HG02588 (cell line): ENCODE measurements around the gene HOXA5.

ENCODE experiments used
- ATAC-seq: cut with Tn5 transposase; IDR thresholded peaks from one replicate; pipeline ENCODE4 v1.9.1; 2021; ENCODE audit warnings: mild to moderate bottlenecking, moderate library complexity; ENCODE audit not compliant: unreplicated experiment

Gene HOXA5

DNA sequence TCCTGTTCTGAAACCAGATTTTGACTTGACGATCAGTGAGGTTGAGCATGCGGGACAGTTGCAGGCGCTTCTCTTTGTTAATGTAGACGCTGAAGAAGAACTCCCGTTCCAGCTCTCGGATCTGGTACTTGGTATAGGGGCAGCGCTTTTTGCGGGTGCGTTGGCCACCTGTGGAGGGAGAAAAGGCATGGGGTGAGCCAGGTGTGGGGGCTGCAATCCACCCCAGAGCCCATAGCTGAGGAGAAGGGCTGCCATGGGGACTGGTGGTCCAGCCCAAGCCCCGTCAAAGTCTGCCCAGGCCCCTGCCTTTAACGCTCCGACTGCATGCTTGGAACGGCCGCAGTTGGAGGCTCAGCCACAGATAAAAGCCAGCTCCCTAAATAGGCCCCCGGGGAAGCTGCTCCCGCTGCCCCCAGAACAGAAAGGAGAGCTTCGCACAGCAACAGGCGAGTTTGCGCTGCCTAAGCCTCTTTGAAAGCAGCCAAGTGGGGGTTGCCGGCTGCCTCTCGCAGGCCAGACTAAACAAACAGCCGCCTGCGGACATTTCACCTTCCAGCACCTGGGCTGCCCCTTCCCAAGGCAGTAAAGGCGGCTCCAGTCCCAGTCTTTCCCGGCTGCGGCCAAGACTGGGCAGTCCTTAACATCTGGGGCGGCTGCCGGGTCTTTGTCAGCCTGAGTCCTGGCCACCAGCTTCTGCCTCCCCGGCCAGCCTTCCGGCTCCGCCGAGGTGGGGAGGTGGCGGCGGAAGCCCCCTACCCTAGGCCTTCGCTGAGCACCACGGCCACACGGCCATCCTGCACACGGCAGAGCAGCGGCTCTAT lies 39.6 kb upstream of the HOXA5 start:
- ATAC-seq: no peak

- ATAC-seq: no peak
Measured at GRCh38 chr7:27182285-27182841, 38.9 kb upstream of the HOXA5 start.

DNA sequence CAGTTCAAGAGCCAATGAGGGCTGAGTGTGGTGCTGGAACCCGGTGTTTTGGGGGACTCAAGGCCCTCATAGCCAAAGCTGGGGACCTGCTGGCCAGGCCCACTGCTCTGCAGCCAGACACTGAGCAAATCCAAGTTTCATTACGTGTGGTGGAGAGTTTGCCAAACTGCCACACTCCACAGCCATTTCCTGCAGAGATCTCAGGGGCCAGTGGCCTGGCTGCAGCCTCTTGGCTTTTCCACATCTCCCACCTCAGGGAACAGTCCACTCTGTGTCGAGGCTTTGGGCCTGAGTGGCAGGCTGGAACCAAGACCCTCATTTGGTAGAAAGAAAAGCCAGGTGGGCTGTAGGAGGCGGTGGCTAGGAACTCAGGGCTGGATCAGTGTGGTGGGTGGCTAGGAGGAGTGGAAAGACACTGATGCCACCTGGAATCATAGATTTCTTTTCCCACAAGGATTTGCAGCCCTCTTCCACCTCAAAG lies 38.4 kb upstream of the HOXA5 start:
- ATAC-seq: no peak

GRCh38 chr7:27180431-27181420 lies 37.2 kb upstream of the HOXA5 start:
- no peak for ATAC-seq

DNA sequence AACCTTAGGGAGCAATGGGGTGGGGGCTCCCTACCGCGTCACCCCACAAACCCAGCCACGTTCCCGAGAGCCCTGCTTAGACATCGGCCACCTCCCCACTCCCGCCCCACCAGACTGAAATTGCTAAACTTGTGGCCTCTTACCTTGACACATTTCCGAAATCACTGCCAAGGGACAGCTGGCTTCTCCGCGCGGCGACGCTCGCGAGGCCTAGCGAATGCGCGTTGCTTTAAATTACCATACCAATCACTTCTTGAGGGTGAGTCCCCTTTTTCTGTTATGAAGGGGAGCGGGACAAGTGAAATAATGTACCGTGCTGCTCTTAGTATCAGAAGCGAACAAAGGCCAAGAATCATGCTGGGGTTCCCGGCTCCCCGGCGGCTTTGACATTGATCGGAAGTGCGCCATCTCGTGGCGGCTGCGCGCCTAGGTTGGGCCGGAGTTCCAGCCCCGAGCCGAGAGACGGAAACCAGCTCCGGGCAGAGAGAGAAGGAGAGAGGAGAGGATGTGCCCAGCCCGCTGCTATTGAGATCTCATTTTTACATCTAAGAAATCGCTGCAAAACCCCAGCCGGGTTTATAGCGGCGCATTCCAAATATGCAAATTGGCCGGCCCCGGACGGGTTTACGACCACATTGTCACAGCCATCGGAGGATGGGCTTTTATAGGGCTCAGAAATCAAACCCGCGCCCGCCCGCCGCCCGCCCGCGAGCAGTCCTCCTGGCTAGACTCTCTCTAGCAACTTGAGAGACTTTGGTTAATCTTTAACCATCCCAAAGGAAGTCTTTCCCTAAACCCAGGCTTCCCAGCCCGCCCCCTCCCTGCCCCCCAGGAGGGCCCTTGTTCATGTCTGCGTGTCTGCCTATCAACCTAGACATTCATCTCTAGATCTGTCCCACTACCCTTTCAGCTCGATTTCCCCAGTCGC lies 36.3 kb upstream of the HOXA5 start:
- ATAC-seq: no peak

GRCh38 chr7:27179030-27179429 lies 35.5 kb upstream of the HOXA5 start:
- ATAC-seq: no peak

- no peak for ATAC-seq
Measured at GRCh38 chr7:27178366-27178765, 34.9 kb upstream of the HOXA5 start.

DNA sequence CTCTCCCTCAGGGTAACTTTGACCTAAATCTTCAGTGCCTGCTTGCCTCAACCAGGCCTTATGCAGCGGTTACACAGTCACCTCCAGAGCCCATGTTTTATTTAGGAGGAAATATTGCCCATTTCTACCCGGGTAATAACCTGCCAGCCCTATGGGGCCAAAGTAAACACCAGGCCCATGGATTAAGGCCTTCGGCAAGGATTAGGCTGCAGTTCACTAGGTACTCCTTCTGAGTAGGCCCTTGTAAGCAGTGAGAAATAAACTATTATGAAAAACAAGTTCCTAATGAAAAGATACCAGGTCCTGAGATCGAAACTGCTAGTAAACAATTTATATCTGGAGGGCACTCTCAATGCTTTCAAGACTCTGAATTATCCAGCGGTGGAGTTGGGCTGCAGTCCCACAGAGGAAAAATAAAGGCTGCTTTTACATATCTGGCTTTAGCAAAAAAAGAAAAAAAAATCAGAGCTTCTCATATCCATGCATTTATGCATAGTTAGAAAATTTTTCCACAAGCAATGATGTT lies 34.4 kb upstream of the HOXA5 start:
- ATAC-seq: no peak

GRCh38 chr7:27176962-27177794 lies 33.7 kb upstream of the HOXA5 start:
- ATAC-seq: no peak

GRCh38 chr7:27176524-27176845 lies 33.0 kb upstream of the HOXA5 start:
- no peak for ATAC-seq

- no peak for ATAC-seq
Measured at GRCh38 chr7:27175626-27176523, 32.4 kb upstream of the HOXA5 start.

- no peak for ATAC-seq
Measured at GRCh38 chr7:27174874-27175625, 31.6 kb upstream of the HOXA5 start.

- ATAC-seq: no peak
Measured at GRCh38 chr7:27173956-27174873, 30.7 kb upstream of the HOXA5 start, which contains the start of gene HOXA10. Gene HOXA10, minus strand, starts transcription at chr7:27174320. Its CDS starts 14 bp downstream, at chr7:27174306.

DNA sequence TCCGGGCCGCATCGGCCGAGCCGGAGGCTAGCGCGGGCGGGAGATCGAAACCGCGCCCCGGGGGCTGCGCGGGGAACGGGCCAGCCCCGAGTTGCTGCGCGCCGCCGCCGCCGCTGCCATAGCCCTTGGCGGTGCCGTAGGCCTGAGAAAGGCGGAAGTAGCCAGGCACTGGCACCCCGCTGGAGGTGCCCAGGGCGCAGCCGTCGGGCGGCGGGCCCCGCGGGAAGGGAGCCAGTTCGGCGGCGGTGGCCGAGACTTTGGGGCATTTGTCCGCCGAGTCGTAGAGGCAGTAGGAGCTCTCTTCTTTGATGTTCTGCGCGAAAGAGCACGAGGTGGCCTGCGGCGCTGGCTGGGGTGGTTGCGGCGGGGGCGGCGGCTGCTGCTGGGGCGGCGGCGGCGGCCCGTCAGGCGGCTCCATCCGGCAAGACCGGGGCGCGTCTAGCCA lies 30.1 kb upstream of the HOXA5 start:
- peak; percentile 51 for ATAC-seq

DNA sequence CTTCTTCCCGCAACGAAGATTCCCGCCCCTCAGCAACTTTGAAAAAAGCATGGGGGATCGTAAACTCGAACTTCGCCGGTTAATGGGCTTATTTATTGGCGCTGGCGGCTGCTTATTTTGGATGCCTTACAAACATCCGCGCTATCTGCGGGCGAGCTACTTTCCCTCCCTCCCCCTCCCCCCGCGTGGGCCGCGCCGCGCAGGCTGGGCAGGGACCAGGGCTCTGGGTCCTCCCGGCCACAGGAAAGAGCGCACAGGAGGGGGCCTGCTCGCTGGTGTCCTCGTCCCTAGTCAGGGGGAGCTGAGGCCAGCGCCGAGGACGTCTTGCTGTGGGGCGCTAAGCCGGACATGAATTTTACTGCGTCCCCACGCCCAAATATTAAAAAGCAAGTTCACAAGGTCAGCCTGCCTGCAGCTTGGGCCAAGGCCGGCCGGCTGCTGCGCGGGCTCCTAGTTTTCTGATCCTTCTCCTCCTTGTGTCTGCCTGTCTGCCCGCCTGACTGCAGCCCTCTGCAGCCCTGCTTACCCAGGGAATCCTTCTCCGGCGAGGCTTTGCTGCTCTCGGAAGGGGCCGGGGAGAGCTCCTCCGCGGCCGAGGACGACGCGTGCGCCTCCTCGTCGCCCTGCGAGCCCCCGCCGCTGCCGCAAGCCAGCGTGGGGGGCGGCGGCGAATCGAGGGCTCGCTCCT lies 29.5 kb upstream of the HOXA5 start:
- ATAC-seq: no peak

GRCh38 chr7:27172315-27172774 lies 28.9 kb upstream of the HOXA5 start:
- ATAC-seq: no peak
